Prostate gland (tissue), 2 donors: ENCODE results near the gene CARS2. TPM values are rescaled to one million over a fixed set of nuclear protein-coding genes. Genes with fewer than 3 reads are reported as not detected.
"Not testable (repeated sequence)": the region's sequence is repeated elsewhere in the genome, so short reads cannot be mapped to it uniquely, and the experiment has no call there.

Experiments used
- DNase-seq: peaks from one replicate; pipeline ENCODE4 v3.0.0-alpha.2; 2019; ENCODE audit warnings: low spot score
- H3K27ac ChIP-seq, 2 donors: fragments of 200-600 bp; sonication (generic); 2 replicates each; pipeline ENCODE4 v1.5.1; 2017 to 2019
- H3K27me3 ChIP-seq: fragments of 200-600 bp; sonication (generic); replicated peaks from 2 replicates; pipeline ENCODE4 v1.5.1; 2019; ENCODE audit not compliant: insufficient read depth
- H3K36me3 ChIP-seq, 2 donors: fragments of 200-600 bp; sonication (generic); 1 replicate in 1 of 2; 2 replicates in 1 of 2; pipeline versions ENCODE4 v1.5.1 to v1.8.1; 2017 to 2019
- H3K4me1 ChIP-seq: fragments of 200-600 bp; sonication (generic); replicated peaks from 2 replicates; pipeline ENCODE4 v1.5.1; 2019
- H3K4me3 ChIP-seq, 2 donors: fragments of 200-600 bp; sonication (generic); 2 replicates each; pipeline ENCODE4 v1.5.1; 2017 to 2019
- H3K9me3 ChIP-seq: fragments of 200-600 bp; sonication (generic); 2 replicates; pipeline ENCODE4 v1.5.1; 2017
- POLR2A ChIP-seq: fragments of 450-650 bp; IDR thresholded peaks from one replicate; pipeline ENCODE4 v1.6.1; 2016; ENCODE audit warnings: antibody characterized with exemption, mild to moderate bottlenecking
- POLR2AphosphoS5 ChIP-seq: sonication (generic); formaldehyde crosslinking; IDR thresholded peaks from one replicate; pipeline ENCODE4 v1.6.1; 2017; ENCODE audit warnings: antibody characterized with exemption
- WGBS: methylation state at CpG from one replicate; pipeline ENCODE4 v1.1.5; 2018; 5-methylcytosine and 5-hydroxymethylcytosine counted together
- intact Hi-C: fragments of 100-400 bp; cut with DNase I; formaldehyde crosslinking; loops from one replicate; pipeline ENCODE4 v1.14.2; 2022
- total RNA-seq, 2 donors: library from RNA; depleted of rRNA; stranded (reverse); fragments of >200 nt; gene quantifications; one replicate each; pipeline ENCODE4 v1.1.0, GENCODE V29; 2016
- TF ChIP-seq, protein P1 (sequence below), 4 experiments: fragments of 200-600 bp in 2 of 4; fragments of 450-650 bp in 2 of 4; sonication (generic) in 2 of 4; IDR thresholded peaks; 1 replicate in 3 of 4; 2 replicates in 1 of 4; pipeline ENCODE4 v1.5.1; 2016 to 2019; ENCODE audit warnings: antibody characterized with exemption in 4 of 4, mild to moderate bottlenecking in 2 of 4, moderate library complexity in 2 of 4

The CARS2 gene
- total RNA-seq, 2 donors from 2014 or later, result 40.5 to 85.5 TPM

DNA sequence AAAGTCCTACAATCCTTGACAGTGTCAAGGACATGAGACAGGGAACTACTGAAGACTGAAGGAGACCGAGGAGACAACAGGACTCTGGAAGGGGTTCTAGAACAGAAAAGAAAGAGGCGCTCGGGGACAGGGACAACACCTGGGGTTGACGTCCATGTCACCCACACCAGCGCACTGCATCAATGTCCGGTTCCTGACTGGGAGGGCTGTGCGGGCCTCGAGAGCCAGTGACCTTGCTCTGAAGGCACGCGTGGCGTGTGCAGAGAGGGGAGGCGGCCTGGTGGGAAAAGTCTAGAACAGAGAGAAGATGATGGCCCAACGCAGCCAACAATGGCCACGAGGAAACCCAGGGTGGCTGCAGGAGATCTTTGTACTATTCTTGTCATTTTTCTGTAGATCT is 5.7 kb downstream of the CARS2 start:
- WGBS, result 94% methylated on average over 14 of the region's 14 CpGs
- Histone ChIP-seq H3K9me3 (no peaks in the 10 kb centered on the region), H3K27ac (no peak overlapping the region), H3K4me3 (no peak overlapping the region), H3K36me3 (no peaks in the 10 kb centered on the region), H3K27me3 (no peaks in the 10 kb centered on the region), H3K4me1 (peaks cover 5% of the 10 kb centered on the region)
- TF ChIP-seq, protein P1, sequence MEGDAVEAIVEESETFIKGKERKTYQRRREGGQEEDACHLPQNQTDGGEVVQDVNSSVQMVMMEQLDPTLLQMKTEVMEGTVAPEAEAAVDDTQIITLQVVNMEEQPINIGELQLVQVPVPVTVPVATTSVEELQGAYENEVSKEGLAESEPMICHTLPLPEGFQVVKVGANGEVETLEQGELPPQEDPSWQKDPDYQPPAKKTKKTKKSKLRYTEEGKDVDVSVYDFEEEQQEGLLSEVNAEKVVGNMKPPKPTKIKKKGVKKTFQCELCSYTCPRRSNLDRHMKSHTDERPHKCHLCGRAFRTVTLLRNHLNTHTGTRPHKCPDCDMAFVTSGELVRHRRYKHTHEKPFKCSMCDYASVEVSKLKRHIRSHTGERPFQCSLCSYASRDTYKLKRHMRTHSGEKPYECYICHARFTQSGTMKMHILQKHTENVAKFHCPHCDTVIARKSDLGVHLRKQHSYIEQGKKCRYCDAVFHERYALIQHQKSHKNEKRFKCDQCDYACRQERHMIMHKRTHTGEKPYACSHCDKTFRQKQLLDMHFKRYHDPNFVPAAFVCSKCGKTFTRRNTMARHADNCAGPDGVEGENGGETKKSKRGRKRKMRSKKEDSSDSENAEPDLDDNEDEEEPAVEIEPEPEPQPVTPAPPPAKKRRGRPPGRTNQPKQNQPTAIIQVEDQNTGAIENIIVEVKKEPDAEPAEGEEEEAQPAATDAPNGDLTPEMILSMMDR (IDR thresholded peaks at IDR 0.05), result no peak
- TF ChIP-seq POLR2A (no peak), POLR2AphosphoS5 (no peak)
- intact Hi-C loops, result no loop called here
- no peak for DNase-seq

DNA sequence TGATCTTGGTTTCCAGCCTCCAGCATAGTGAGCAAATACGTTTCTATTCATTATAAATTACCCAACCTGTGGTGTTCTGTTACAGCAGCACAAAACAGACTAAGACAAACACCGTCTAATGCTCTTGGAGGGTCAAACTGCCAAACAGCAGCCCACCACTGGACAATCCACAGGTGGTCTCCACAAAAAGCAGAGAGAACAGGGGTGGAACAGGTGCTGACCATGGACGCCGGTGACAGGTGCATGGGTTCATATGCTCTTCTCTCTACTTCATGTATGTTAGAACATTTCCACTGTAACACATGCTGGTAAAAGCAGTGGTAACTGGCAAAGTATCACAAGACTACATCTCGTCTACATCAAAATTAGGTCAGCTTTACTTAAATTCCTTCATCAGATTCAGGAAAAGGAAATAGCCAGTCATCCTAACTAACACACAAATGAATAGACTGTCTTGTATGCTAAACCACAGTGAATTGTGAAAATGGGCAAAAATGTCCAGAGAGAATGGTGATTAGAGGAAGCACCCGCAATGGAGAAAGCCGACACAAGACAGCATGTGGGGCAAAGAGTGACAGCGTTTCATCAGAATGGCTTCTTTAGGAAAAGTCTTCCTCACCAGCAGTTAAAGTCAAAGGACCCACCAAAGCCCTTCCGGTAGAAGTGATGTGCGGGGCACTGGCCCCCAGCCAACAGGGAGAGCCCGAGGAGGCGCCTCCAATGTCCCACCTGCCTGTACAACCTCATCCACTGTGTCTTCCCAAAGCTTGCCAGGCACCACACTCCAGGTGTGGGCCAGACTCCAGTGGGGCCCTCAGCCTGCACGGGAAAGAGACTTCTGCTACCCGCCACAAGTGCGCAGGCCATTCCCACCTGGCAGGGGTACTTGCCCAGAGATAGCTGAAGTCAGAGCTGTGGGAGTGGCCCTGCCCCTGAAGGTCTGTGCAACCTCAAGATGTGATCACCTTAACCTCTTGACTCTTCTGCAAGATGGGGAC is 6.5 kb downstream of the CARS2 start:
- DNase-seq, result no peak
- Histone ChIP-seq H3K36me3 (no peaks in the 10 kb centered on the region), H3K27me3 (no peaks in the 10 kb centered on the region), H3K4me3 (no peak overlapping the region), H3K9me3 (no peaks in the 10 kb centered on the region), H3K4me1 (no peaks in the 10 kb centered on the region), H3K27ac (no peak overlapping the region)
- no peak for TF ChIP-seq POLR2AphosphoS5
- TF ChIP-seq, protein P1 (IDR thresholded peaks at IDR 0.05), result no peak
- TF ChIP-seq POLR2A, result no peak
- intact Hi-C loops, result no loop called here
- WGBS, result 84% methylated on average over 15 of the region's 15 CpGs

DNA sequence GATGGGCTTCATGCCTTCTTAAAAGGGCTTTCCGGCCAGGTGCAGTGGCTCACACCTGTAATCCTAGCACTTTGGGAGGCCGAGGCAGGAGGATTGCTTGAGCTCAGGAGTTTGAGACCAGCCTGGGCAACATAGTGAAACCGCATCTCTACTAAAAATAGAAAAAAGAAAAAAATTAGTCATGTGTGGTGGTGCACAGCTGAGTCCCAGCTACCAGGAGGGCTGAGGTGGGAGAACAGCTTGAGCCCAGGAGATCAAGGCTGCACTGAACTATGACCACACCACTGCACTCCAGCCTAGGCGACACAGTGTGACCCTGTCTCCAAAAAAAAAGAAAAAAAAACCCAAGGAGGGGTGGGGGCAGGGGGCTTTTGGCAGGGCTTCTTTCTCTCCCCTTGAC is 7.2 kb downstream of the CARS2 start:
- H3K9me3 ChIP-seq, result no peaks in the 10 kb centered on the region
- no peaks in the 10 kb centered on the region for H3K27me3 ChIP-seq
- DNase-seq, result no peak
- no peak for TF ChIP-seq POLR2AphosphoS5
- TF ChIP-seq POLR2A, result no peak
- TF ChIP-seq, protein P1 (IDR thresholded peaks at IDR 0.05), result no peak
- intact Hi-C loops, result no loop called here
- 91% methylated on average over 4 of the region's 4 CpGs for WGBS
- no peaks in the 10 kb centered on the region for H3K4me1 ChIP-seq
- H3K4me3 ChIP-seq, result no peak overlapping the region
- H3K36me3 ChIP-seq, result no peaks in the 10 kb centered on the region
- no peak overlapping the region for H3K27ac ChIP-seq

DNA sequence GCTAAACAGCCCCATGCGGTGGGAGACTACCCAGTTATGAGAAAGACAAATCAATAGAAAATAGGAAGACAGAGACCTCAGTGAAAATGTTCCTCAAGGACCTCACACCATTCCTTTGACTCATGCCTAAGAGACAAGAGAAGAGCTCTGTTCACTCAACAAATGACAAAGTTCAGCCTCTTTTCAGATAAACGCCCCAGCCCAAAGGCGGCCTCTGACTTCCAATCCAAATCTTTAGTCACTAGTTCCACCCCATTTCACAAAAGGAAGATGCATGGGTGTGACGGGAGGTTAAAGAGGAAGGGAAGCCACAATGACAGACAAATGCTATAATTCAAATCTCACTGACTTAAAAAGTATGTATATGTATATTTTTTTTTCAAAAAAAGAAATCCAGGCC is 8.1 kb downstream of the CARS2 start:
- Histone ChIP-seq H3K4me1 (no peaks in the 10 kb centered on the region), H3K27me3 (no peaks in the 10 kb centered on the region), H3K4me3 (no peak overlapping the region), H3K9me3 (no peaks in the 10 kb centered on the region), H3K36me3 (no peaks in the 10 kb centered on the region), H3K27ac (no peak overlapping the region)
- no peak for TF ChIP-seq POLR2AphosphoS5
- no peak for TF ChIP-seq POLR2A
- TF ChIP-seq, protein P1 (IDR thresholded peaks at IDR 0.05), result no peak
- WGBS, result 74% methylated on average over 4 of the region's 4 CpGs
- intact Hi-C loops, result no loop called here
- no peak for DNase-seq

- H3K36me3 ChIP-seq, result no peaks in the 10 kb centered on the region
- no peak for TF ChIP-seq POLR2AphosphoS5
- no peak for TF ChIP-seq POLR2A
- TF ChIP-seq, protein P1 (IDR thresholded peaks at IDR 0.05), result no peak
- intact Hi-C loops, result no loop called here
- H3K27me3 ChIP-seq, result no peaks in the 10 kb centered on the region
- no peak overlapping the region for H3K4me3 ChIP-seq
- H3K9me3 ChIP-seq, result no peaks in the 10 kb centered on the region
- no peaks in the 10 kb centered on the region for H3K4me1 ChIP-seq
- H3K27ac ChIP-seq, result no peak overlapping the region
- DNase-seq, result no peak
- WGBS, result 86% methylated on average over 10 of the region's 10 CpGs
Measured at GRCh38 chr13:110696776-110697175, 9.1 kb downstream of the CARS2 start.

- DNase-seq, H3K4me3 ChIP-seq, H3K36me3 ChIP-seq, H3K9me3 ChIP-seq, intact Hi-C loops, H3K27me3 ChIP-seq, H3K27ac ChIP-seq, H3K4me1 ChIP-seq: not testable (repeated sequence)
- WGBS, result 85% methylated on average over 7 of the region's 7 CpGs
Measured at GRCh38 chr13:110695774-110696173, 10.1 kb downstream of the CARS2 start.
